K562 (cell line): ENCODE measurements around the gene ATP5F1D. TPM values are rescaled to one million over a fixed set of nuclear protein-coding genes. Genes with fewer than 3 reads are reported as not detected.

ENCODE experiments used
- BHLHE40 ChIP-seq: IDR thresholded peaks from 2 replicates; pipeline ENCODE4 v1.6.1; 2011; ENCODE audit warnings: low read length, improper control_type of control experiment
- CAMTA2 ChIP-seq: fragments of 250-450 bp; sonication (Bioruptor Pico); conservative IDR thresholded peaks from 2 replicates; pipeline ENCODE4 v1.5.1; 2022
- CHCHD3 ChIP-seq: fragments of 250-450 bp; sonication (Bioruptor Pico); IDR thresholded peaks from 2 replicates; pipeline ENCODE4 v2.1.2; 2022; ENCODE audit warnings: mild to moderate bottlenecking
- ELF2 ChIP-seq: fragments of 250-450 bp; sonication (Bioruptor Pico); IDR thresholded peaks from 2 replicates; pipeline ENCODE4 v1.5.0; 2021; ENCODE audit warnings: mild to moderate bottlenecking
- FOXA3 ChIP-seq, 2 experiments: fragments of 450-650 bp in 1 of 2; sonication (generic) in 1 of 2; formaldehyde crosslinking; IDR thresholded peaks in 1 of 2; conservative IDR thresholded peaks in 1 of 2; 2 replicates each; pipeline versions ENCODE4 v1.4.0 to v1.8.0; 2020 to 2022; ENCODE audit warnings: mild to moderate bottlenecking in 2 of 2, missing genetic modification reagents in 1 of 2
- GABPB1 ChIP-seq: sonication (generic); formaldehyde crosslinking; IDR thresholded peaks from 2 replicates; pipeline ENCODE4 v1.8.0; 2022; ENCODE audit warnings: mild to moderate bottlenecking, missing genetic modification reagents
- GATAD2B ChIP-seq: fragments of 450-650 bp; IDR thresholded peaks from 2 replicates; pipeline ENCODE4 v1.6.1; 2017; ENCODE audit warnings: mild to moderate bottlenecking, borderline replicate concordance
- POLR2H ChIP-seq: IDR thresholded peaks from 2 replicates; pipeline ENCODE4 v1.6.1; 2016; ENCODE audit warnings: missing genetic modification characterization, low read depth, mild to moderate bottlenecking, control low read depth, missing compliant biosample characterization, moderate library complexity
- RBM25 ChIP-seq: fragments of 200-400 bp; formaldehyde crosslinking; IDR thresholded peaks from 2 replicates; pipeline ENCODE4 v1.6.1; 2018; ENCODE audit warnings: low read length, low read depth, moderate library complexity; ENCODE audit not compliant: severe bottlenecking
- SP1 ChIP-seq: sonication (generic); formaldehyde crosslinking; IDR thresholded peaks from 2 replicates; pipeline ENCODE4 v1.8.1; 2022; ENCODE audit warnings: mild to moderate bottlenecking, missing genetic modification reagents
- ZNF212 ChIP-seq: fragments of 450-650 bp; formaldehyde crosslinking; IDR thresholded peaks from 2 replicates; pipeline ENCODE4 v1.4.0; 2020; ENCODE audit warnings: mild to moderate bottlenecking
- ZNF217 ChIP-seq: sonication (generic); formaldehyde crosslinking; IDR thresholded peaks from 2 replicates; pipeline ENCODE4 v1.8.0; 2022; ENCODE audit warnings: mild to moderate bottlenecking, missing genetic modification reagents
- polyA plus RNA-seq, 8 experiments: library from polyadenylated mRNA; depleted of rRNA in 4 of 8; stranded (reverse) in 5 of 8; unstranded in 3 of 8; fragments of >200 nt; fragmentation: Nextera tagmentation in 2 of 8; fragmentation: Illumina TruSeq in 1 of 8; extraction: Ambion mirVana in 2 of 8; extraction: Trizol in 1 of 8; gene quantifications; 2 replicates each; pipeline versions ENCODE4 v1.2.1 to v1.2.3, GENCODE V29; 2011 to 2014; ENCODE audit warnings: inconsistent platforms in 1 of 8, missing spikeins in 1 of 8
- total RNA-seq, 7 experiments: library from RNA; depleted of rRNA in 6 of 7; stranded (reverse); fragments of >200 nt in 6 of 7; fragmentation: Illumina TruSeq in 2 of 7; extraction: Trizol in 2 of 7; gene quantifications; 2 replicates each; pipeline versions ENCODE4 v1.2.1 to v1.2.3, GENCODE V29; 2011 to 2021; ENCODE audit warnings: low replicate concordance in 1 of 7
- TF ChIP-seq, protein P1 (sequence below): fragments of 250-450 bp; sonication (Bioruptor Pico); IDR thresholded peaks from 2 replicates; pipeline ENCODE4 v1.5.0; 2021
- TF ChIP-seq, protein P2 (sequence below): sonication (generic); formaldehyde crosslinking; IDR thresholded peaks from 2 replicates; pipeline ENCODE4 v1.8.1; 2023; ENCODE audit warnings: mild to moderate bottlenecking, missing genetic modification reagents
- TF ChIP-seq, protein P3 (sequence below): fragments of 450-650 bp; IDR thresholded peaks from 2 replicates; pipeline ENCODE4 v1.6.1; 2016; ENCODE audit warnings: low read depth
- TF ChIP-seq, protein P4 (sequence below): fragments of 250-450 bp; sonication (Bioruptor Pico); IDR thresholded peaks from 2 replicates; pipeline ENCODE4 v1.8.0; 2021; ENCODE audit warnings: borderline replicate concordance, mild to moderate bottlenecking, moderate library complexity; ENCODE audit not compliant: poor library complexity, severe bottlenecking

ATP5F1D gene
- total and polyA plus RNA-seq, 9 of the 15 experiments (the other 6 are each of a cell fraction or from before 2014, with no cell fraction given): 3.9 to 409 (median 36.8) TPM

DNA sequence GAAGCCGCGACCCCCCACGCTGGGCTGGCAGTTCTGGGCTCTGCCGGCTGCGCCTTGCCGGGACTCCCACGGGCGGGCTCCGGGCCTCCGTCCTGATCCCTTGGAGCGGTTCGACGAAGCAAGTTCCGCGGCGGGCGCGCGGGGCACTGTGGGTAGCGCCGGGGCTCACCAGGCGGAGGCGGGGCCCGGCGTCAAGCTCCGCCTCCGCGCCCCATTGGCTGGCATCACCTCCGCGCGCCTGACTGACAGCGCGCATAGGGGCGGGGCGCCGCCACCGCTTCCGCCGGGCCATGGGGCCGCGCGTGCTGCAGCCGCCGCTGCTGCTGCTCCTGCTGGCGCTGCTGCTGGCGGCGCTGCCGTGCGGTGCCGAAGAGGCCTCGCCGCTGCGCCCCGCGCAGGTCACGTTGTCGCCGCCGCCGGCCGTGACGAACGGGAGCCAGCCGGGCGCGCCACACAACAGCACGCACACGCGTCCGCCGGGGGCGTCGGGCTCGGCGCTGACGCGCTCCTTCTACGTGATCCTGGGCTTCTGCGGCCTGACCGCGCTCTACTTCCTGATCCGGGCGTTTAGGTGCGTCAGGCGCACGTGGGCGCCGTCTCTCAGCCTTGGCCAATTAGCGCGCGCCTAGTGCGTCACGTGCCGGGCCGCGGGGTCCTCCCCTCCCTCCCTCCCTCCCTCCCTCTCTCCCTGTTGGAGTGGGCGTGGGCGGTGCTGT, 33.9 kb downstream of the ATP5F1D start, which contains the start of gene FAM174C (continued):
- TF ChIP-seq CAMTA2 (CRISPR knock-in tag): 0 out of 2 replicates have a peak, but pooled peaks have one; percentile 80
- TF ChIP-seq, protein P1, sequence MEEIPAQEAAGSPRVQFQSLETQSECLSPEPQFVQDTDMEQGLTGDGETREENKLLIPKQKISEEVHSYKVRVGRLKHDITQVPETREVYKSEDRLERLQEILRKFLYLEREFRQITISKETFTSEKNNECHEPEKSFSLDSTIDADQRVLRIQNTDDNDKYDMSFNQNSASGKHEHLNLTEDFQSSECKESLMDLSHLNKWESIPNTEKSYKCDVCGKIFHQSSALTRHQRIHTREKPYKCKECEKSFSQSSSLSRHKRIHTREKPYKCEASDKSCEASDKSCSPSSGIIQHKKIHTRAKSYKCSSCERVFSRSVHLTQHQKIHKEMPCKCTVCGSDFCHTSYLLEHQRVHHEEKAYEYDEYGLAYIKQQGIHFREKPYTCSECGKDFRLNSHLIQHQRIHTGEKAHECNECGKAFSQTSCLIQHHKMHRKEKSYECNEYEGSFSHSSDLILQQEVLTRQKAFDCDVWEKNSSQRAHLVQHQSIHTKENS (CRISPR knock-in tag): peak; percentile 52; the same call in 1 of the 2 replicates
- TF ChIP-seq, protein P2, sequence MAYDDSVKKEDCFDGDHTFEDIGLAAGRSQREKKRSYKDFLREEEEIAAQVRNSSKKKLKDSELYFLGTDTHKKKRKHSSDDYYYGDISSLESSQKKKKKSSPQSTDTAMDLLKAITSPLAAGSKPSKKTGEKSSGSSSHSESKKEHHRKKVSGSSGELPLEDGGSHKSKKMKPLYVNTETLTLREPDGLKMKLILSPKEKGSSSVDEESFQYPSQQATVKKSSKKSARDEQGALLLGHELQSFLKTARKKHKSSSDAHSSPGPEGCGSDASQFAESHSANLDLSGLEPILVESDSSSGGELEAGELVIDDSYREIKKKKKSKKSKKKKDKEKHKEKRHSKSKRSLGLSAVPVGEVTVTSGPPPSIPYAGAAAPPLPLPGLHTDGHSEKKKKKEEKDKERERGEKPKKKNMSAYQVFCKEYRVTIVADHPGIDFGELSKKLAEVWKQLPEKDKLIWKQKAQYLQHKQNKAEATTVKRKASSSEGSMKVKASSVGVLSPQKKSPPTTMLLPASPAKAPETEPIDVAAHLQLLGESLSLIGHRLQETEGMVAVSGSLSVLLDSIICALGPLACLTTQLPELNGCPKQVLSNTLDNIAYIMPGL (CRISPR knock-in tag): peak; percentile 40
- peak; percentile 61; the same call in 1 of the 2 replicates for TF ChIP-seq GABPB1 (CRISPR knock-in tag)
- 0 out of 4 replicates have a peak, but pooled peaks of 1 of the 2 experiments have one; percentile 40 for TF ChIP-seq FOXA3 (CRISPR knock-in tag; conservative IDR thresholded peaks at IDR 0.05 in 1 of 2, IDR thresholded peaks at IDR 0.05 in 1 of 2)
- no peak for TF ChIP-seq ZNF212
- peak; percentile 95 for TF ChIP-seq BHLHE40
- peak; percentile 90 for TF ChIP-seq RBM25
- peak; percentile 98 for TF ChIP-seq ELF2 (CRISPR knock-in tag)
- TF ChIP-seq, protein P3, sequence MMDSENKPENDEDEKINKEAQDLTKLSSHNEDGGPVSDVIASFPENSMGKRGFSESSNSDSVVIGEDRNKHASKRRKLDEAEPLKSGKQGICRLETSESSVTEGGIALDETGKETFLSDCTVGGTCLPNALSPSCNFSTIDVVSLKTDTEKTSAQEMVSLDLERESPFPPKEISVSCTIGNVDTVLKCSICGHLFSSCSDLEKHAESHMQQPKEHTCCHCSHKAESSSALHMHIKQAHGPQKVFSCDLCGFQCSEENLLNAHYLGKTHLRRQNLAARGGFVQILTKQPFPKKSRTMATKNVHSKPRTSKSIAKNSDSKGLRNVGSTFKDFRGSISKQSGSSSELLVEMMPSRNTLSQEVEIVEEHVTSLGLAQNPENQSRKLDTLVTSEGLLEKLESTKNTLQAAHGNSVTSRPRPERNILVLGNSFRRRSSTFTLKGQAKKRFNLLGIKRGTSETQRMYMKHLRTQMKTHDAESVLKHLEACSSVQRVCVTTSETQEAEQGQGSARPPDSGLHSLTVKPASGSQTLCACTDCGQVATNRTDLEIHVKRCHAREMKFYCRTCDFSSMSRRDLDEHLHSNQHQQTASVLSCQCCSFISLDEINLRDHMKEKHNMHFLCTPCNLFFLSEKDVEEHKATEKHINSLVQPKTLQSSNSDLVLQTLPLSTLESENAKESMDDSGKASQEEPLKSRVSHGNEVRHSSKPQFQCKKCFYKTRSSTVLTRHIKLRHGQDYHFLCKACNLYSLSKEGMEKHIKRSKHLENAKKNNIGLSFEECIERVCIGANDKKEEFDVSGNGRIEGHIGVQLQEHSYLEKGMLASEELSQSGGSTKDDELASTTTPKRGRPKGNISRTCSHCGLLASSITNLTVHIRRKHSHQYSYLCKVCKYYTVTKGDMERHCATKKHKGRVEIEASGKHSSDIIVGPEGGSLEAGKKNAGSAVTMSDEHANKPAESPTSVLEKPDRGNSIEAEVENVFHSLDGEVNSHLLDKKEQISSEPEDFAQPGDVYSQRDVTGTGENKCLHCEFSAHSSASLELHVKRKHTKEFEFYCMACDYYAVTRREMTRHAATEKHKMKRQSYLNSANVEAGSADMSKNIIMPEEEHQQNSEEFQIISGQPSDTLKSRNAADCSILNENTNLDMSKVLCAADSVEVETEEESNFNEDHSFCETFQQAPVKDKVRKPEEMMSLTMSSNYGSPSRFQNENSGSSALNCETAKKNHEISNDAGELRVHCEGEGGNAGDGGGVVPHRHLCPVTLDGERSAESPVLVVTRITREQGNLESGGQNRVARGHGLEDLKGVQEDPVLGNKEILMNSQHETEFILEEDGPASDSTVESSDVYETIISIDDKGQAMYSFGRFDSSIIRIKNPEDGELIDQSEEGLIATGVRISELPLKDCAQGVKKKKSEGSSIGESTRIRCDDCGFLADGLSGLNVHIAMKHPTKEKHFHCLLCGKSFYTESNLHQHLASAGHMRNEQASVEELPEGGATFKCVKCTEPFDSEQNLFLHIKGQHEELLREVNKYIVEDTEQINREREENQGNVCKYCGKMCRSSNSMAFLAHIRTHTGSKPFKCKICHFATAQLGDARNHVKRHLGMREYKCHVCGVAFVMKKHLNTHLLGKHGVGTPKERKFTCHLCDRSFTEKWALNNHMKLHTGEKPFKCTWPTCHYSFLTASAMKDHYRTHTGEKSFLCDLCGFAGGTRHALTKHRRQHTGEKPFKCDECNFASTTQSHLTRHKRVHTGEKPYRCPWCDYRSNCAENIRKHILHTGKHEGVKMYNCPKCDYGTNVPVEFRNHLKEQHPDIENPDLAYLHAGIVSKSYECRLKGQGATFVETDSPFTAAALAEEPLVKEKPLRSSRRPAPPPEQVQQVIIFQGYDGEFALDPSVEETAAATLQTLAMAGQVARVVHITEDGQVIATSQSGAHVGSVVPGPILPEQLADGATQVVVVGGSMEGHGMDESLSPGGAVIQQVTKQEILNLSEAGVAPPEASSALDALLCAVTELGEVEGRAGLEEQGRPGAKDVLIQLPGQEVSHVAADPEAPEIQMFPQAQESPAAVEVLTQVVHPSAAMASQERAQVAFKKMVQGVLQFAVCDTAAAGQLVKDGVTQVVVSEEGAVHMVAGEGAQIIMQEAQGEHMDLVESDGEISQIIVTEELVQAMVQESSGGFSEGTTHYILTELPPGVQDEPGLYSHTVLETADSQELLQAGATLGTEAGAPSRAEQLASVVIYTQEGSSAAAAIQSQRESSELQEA: no peak
- TF ChIP-seq, protein P4, sequence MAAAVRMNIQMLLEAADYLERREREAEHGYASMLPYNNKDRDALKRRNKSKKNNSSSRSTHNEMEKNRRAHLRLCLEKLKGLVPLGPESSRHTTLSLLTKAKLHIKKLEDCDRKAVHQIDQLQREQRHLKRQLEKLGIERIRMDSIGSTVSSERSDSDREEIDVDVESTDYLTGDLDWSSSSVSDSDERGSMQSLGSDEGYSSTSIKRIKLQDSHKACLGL (CRISPR knock-in tag): peak; percentile 95
- TF ChIP-seq CHCHD3 (CRISPR knock-in tag): 0 out of 2 replicates have a peak, but pooled peaks have one; percentile 8
- peak; percentile 80 for TF ChIP-seq SP1 (CRISPR knock-in tag)
- no peak for TF ChIP-seq ZNF217 (CRISPR knock-in tag)
- TF ChIP-seq POLR2H (tag): no peak
- peak; percentile 95 for TF ChIP-seq GATAD2B
